Upper lobe of right lung (tissue), 1 donor: ENCODE data around the gene CCT3. TPM values are rescaled to one million over a fixed set of nuclear protein-coding genes. Genes with fewer than 3 reads are reported as not detected.

Experiments
- ATAC-seq: fragments of 200-7000 bp; cut with Tn5 transposase; one replicate; pipeline ENCODE4 v1.9.1; 2020; ENCODE audit warnings: mild to moderate bottlenecking, moderate library complexity
- DNase-seq: peaks from one replicate; pipeline ENCODE4 v3.0.0-alpha.2; 2020
- H3K27ac ChIP-seq: fragments of 200-600 bp; one replicate; pipeline ENCODE4 v1.8.0; 2022
- H3K27me3 ChIP-seq: fragments of 200-600 bp; one replicate; pipeline ENCODE4 v1.8.0; 2022; ENCODE audit warnings: mild to moderate bottlenecking
- H3K36me3 ChIP-seq: fragments of 200-600 bp; one replicate; pipeline ENCODE4 v1.8.0; 2022
- H3K4me1 ChIP-seq: fragments of 200-600 bp; one replicate; pipeline ENCODE4 v1.8.0; 2022
- H3K4me3 ChIP-seq: fragments of 200-600 bp; one replicate; pipeline ENCODE4 v1.8.0; 2022; ENCODE audit warnings: mild to moderate bottlenecking
- H3K9me3 ChIP-seq: fragments of 200-600 bp; one replicate; pipeline ENCODE4 v1.8.0; 2022
- CTCF ChIP-seq: fragments of 200-600 bp; IDR thresholded peaks from one replicate; pipeline ENCODE4 v1.8.0; 2022; ENCODE audit warnings: antibody characterized with exemption
- intact Hi-C: fragments of 100-400 bp; cut with DNase I; formaldehyde crosslinking; loops from one replicate; pipeline ENCODE4 v1.11.0; 2022
- total RNA-seq: library from RNA; stranded (reverse); fragmentation: NEBNext Ultra II Directional; extraction: Animal tissue kit (Norgen Biotek cat#: 25700); gene quantifications from one replicate; pipeline ENCODE4 v1.2.1, GENCODE V29; 2021
- donor health status: DM: no; HTN: yes; CAD: no; lungs with severe emphysema.

The CCT3 gene
- total RNA-seq, 1 donor from 2014 or later = 120 TPM

GRCh38 chr1:156282479-156283222, 55.4 kb downstream of the CCT3 start, which contains the start of gene SMG5:
Gene SMG5 (minus strand): TSS chr1:156282825. CDS start chr1:156282680, 145 bp downstream.
- Histone ChIP-seq H3K4me1 (peaks cover 25% of the 10 kb centered on the region), H3K36me3 (peaks cover 24% of the 10 kb centered on the region), H3K27ac (peak within 1 kb of the TSS; percentile 88), H3K9me3 (no peaks in the 10 kb centered on the region), H3K27me3 (no peaks in the 10 kb centered on the region), H3K4me3 (peak within 1 kb of the TSS; percentile 67)
- no peak for TF ChIP-seq CTCF
- DNase-seq (peak; percentile 98), ATAC-seq (peak; percentile 95)
- intact Hi-C loops = no loop called here

- no peaks in the 10 kb centered on the region for H3K27me3 ChIP-seq
- peaks cover 31% of the 10 kb centered on the region for H3K36me3 ChIP-seq
- intact Hi-C loops = no loop called here
- no peak for DNase-seq
- peaks cover 32% of the 10 kb centered on the region for H3K4me1 ChIP-seq
- peak; percentile 14 for ATAC-seq
- no peak for TF ChIP-seq CTCF
- peak overlapping the region; percentile 88 for H3K27ac ChIP-seq
- peak overlapping the region; percentile 67 for H3K4me3 ChIP-seq
- no peaks in the 10 kb centered on the region for H3K9me3 ChIP-seq
Observed at GRCh38 chr1:156281693-156282478, 56.2 kb downstream of the CCT3 start.

- peak overlapping the region; percentile 67 for H3K4me3 ChIP-seq
- no peak for DNase-seq
- intact Hi-C loops = no loop called here
- H3K27ac ChIP-seq = no peak overlapping the region
- no peak for ATAC-seq
- no peaks in the 10 kb centered on the region for H3K27me3 ChIP-seq
- TF ChIP-seq CTCF = no peak
- no peaks in the 10 kb centered on the region for H3K9me3 ChIP-seq
- peaks cover 35% of the 10 kb centered on the region for H3K4me1 ChIP-seq
- H3K36me3 ChIP-seq = peaks cover 37% of the 10 kb centered on the region
Observed at GRCh38 chr1:156281281-156281680, 56.8 kb downstream of the CCT3 start.

- Histone ChIP-seq H3K4me1 (peaks cover 35% of the 10 kb centered on the region), H3K4me3 (no peak overlapping the region), H3K9me3 (no peaks in the 10 kb centered on the region), H3K36me3 (peaks cover 52% of the 10 kb centered on the region), H3K27me3 (no peaks in the 10 kb centered on the region), H3K27ac (no peak overlapping the region)
- DNase-seq = no peak
- no peak for TF ChIP-seq CTCF
- no peak for ATAC-seq
- intact Hi-C loops = no loop called here
Observed at GRCh38 chr1:156279837-156280236, 58.3 kb downstream of the CCT3 start.

GRCh38 chr1:156276966-156277381, 61.1 kb downstream of the CCT3 start:
- H3K27ac ChIP-seq = no peak overlapping the region
- TF ChIP-seq CTCF = no peak
- ATAC-seq (peak; percentile 63), DNase-seq (no peak)
- H3K9me3 ChIP-seq = no peaks in the 10 kb centered on the region
- H3K4me1 ChIP-seq = peaks cover 26% of the 10 kb centered on the region
- peaks cover 80% of the 10 kb centered on the region for H3K36me3 ChIP-seq
- H3K4me3 ChIP-seq = no peak overlapping the region
- intact Hi-C loops = no loop called here
- H3K27me3 ChIP-seq = no peaks in the 10 kb centered on the region
